Epithelial cell of prostate (primary cell): ENCODE data around the gene UGGT1.

ENCODE experiments used
- DNase-seq: peaks from one replicate; pipeline ENCODE4 v3.0.0-alpha.2; 2011; ENCODE audit warnings: low read depth, low spot score
- H3K27ac ChIP-seq: fragments of 450-650 bp; 2 replicates; pipeline ENCODE4 v1.5.1; 2017; ENCODE audit warnings: mild to moderate bottlenecking

Gene UGGT1

GRCh38 chr2:128103407-128103806, 12.4 kb downstream of the UGGT1 start:
- no peak for DNase-seq
- no peak overlapping the region for H3K27ac ChIP-seq

GRCh38 chr2:128105072-128105471, 14.1 kb downstream of the UGGT1 start:
- no peak overlapping the region for H3K27ac ChIP-seq
- no peak for DNase-seq

- DNase-seq: no peak
- H3K27ac ChIP-seq: no peak overlapping the region
Measured at GRCh38 chr2:128108166-128108565, 17.2 kb downstream of the UGGT1 start.

- no peak for DNase-seq
- no peak overlapping the region for H3K27ac ChIP-seq
Measured at GRCh38 chr2:128109243-128109642, 18.2 kb downstream of the UGGT1 start.

GRCh38 chr2:128115921-128116623, 25.1 kb downstream of the UGGT1 start:
- no peak for DNase-seq
- no peak overlapping the region for H3K27ac ChIP-seq

- no peak overlapping the region for H3K27ac ChIP-seq
- DNase-seq: no peak
Measured at GRCh38 chr2:128134573-128134972, 43.6 kb downstream of the UGGT1 start.

GRCh38 chr2:128137094-128137616, 46.2 kb downstream of the UGGT1 start:
- no peak for DNase-seq
- H3K27ac ChIP-seq: no peak overlapping the region

- no peak for DNase-seq
- no peak overlapping the region for H3K27ac ChIP-seq
Measured at GRCh38 chr2:128139624-128140023, 48.6 kb downstream of the UGGT1 start.

- H3K27ac ChIP-seq: no peak overlapping the region
- no peak for DNase-seq
Measured at GRCh38 chr2:128145651-128146050, 54.7 kb downstream of the UGGT1 start.

GRCh38 chr2:128153786-128154185, 62.8 kb downstream of the UGGT1 start:
- H3K27ac ChIP-seq: no peak overlapping the region
- DNase-seq: no peak

- DNase-seq: no peak
- no peak overlapping the region for H3K27ac ChIP-seq
Measured at GRCh38 chr2:128154225-128154624, 63.2 kb downstream of the UGGT1 start.

- no peak for DNase-seq
- no peak overlapping the region for H3K27ac ChIP-seq
Measured at GRCh38 chr2:128155970-128156369, 65.0 kb downstream of the UGGT1 start.

- no peak for DNase-seq
- no peak overlapping the region for H3K27ac ChIP-seq
Measured at GRCh38 chr2:128156812-128157211, 65.8 kb downstream of the UGGT1 start.

GRCh38 chr2:128157644-128158043, 66.6 kb downstream of the UGGT1 start:
- H3K27ac ChIP-seq: no peak overlapping the region
- no peak for DNase-seq

GRCh38 chr2:128158176-128158575, 67.2 kb downstream of the UGGT1 start:
- no peak for DNase-seq
- no peak overlapping the region for H3K27ac ChIP-seq

- no peak for DNase-seq
- no peak overlapping the region for H3K27ac ChIP-seq
Measured at GRCh38 chr2:128159437-128159836, 68.4 kb downstream of the UGGT1 start.

GRCh38 chr2:128160616-128161275, 69.7 kb downstream of the UGGT1 start:
- no peak for DNase-seq
- H3K27ac ChIP-seq: no peak overlapping the region

GRCh38 chr2:128162266-128162665, 71.3 kb downstream of the UGGT1 start:
- no peak overlapping the region for H3K27ac ChIP-seq
- no peak for DNase-seq

GRCh38 chr2:128164311-128164710, 73.3 kb downstream of the UGGT1 start:
- no peak overlapping the region for H3K27ac ChIP-seq
- DNase-seq: no peak

GRCh38 chr2:128166746-128167353, 75.8 kb downstream of the UGGT1 start:
- no peak overlapping the region for H3K27ac ChIP-seq
- no peak for DNase-seq

- no peak overlapping the region for H3K27ac ChIP-seq
- DNase-seq: no peak
Measured at GRCh38 chr2:128169094-128169493, 78.1 kb downstream of the UGGT1 start.
